Naive B cell (primary cell): ENCODE measurements around the gene AHRR. TPM values are rescaled to one million over a fixed set of nuclear protein-coding genes. Genes with fewer than 3 reads are reported as not detected.
A peak's percentile ranks its signal among the peaks of the same experiment; 100 is the strongest.

ENCODE experiments used
- ATAC-seq, 2 donors: fragments of 150-1000 bp; cut with Tn5 transposase; 2 replicates each; pipeline ENCODE4 v1.10.0; 2021; ENCODE audit warnings: low read depth in 2 of 2, mild to moderate bottlenecking in 2 of 2, moderate library complexity in 2 of 2
- DNase-seq: peaks from one replicate; pipeline ENCODE4 v3.0.0; 2022
- H3K27ac Mint-ChIP-seq, 6 donors: one replicate each; pipeline ENCODE4 v1.8.0; 2020 to 2022; ENCODE audit warnings: mild to moderate bottlenecking in 6 of 6, mixed read lengths in 6 of 6, moderate library complexity in 5 of 6, inconsistent platforms in 2 of 6
- H3K27me3 Mint-ChIP-seq, 3 donors: one replicate each; pipeline ENCODE4 v1.8.0; 2021 to 2022; ENCODE audit warnings: mixed read lengths in 3 of 3, mild to moderate bottlenecking in 1 of 3
- H3K36me3 Mint-ChIP-seq, 2 donors: one replicate each; pipeline ENCODE4 v1.8.0; 2020 to 2022; ENCODE audit warnings: mixed read lengths in 2 of 2, inconsistent platforms in 1 of 2, mild to moderate bottlenecking in 1 of 2
- H3K4me1 Mint-ChIP-seq, 3 donors: one replicate each; pipeline ENCODE4 v1.8.0; 2020 to 2022; ENCODE audit warnings: mixed read lengths in 3 of 3, inconsistent platforms in 1 of 3, mild to moderate bottlenecking in 1 of 3, moderate library complexity in 1 of 3
- H3K4me3 Mint-ChIP-seq, 8 donors: one replicate each; pipeline ENCODE4 v1.8.0; 2020 to 2022; ENCODE audit warnings: mild to moderate bottlenecking in 8 of 8, mixed read lengths in 8 of 8, moderate library complexity in 8 of 8, inconsistent platforms in 2 of 8
- H3K9me3 Mint-ChIP-seq, 7 donors: one replicate each; pipeline ENCODE4 v1.8.0; 2020 to 2022; ENCODE audit warnings: mixed read lengths in 7 of 7, mild to moderate bottlenecking in 5 of 7, inconsistent platforms in 2 of 7, moderate library complexity in 1 of 7
- polyA plus RNA-seq, 6 donors: library from polyadenylated mRNA; unstranded; fragments of 300-500 nt; fragmentation: Illumina TruSeq; gene quantifications; one replicate each; pipeline ENCODE4 v1.2.3, GENCODE V29; 2021; ENCODE audit warnings: low read depth in 6 of 6

The AHRR gene
- polyA plus RNA-seq, 6 donors from 2014 or later: 0.09 TPM; not detected in 5

DNA sequence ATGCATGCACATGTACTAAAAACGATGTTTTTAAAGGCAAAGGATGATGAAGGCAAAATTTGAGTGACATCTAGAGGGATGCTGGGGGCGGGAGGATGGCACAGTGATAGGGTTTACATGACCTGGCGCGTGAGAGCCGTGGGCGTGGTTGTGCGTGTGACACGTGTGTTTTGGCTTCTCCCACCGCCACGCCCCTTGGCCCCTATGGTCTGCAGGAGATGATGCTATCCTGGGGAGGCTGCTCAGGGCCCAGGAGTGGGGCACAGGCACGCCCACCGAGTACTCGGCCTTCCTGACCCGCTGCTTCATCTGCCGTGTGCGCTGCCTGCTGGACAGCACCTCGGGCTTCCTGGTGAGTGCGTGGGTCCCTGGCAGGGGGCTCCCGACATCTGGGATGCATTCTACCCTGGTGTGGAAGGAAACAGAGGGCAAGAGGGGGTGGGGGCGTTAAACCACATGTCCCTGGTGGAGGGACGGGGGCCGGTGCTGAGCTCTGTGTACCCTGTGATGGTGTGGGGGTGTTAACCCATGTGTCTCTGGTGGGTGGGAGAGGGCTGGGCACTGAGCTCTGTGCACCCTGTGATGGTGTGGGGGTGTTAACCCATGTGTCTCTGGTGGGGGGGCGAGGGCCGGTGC is 102.2 kb downstream of the AHRR start:
- H3K4me1 Mint-ChIP-seq: peaks cover 9 to 19% (median 13%) of the 10 kb centered on the region in 3 donors
- ATAC-seq (no peak), DNase-seq (no peak)
- peaks cover 13 to 25% (median 24%) of the 10 kb centered on the region in 3 donors for H3K27me3 Mint-ChIP-seq
- no peaks in the 10 kb centered on the region for H3K36me3 Mint-ChIP-seq
- H3K27ac Mint-ChIP-seq: peak overlapping the region in 1 of 6 donors; percentile 4
- no peak overlapping the region for H3K4me3 Mint-ChIP-seq
- peaks cover 0 to 3% (median 0%) of the 10 kb centered on the region in 7 donors for H3K9me3 Mint-ChIP-seq

DNA sequence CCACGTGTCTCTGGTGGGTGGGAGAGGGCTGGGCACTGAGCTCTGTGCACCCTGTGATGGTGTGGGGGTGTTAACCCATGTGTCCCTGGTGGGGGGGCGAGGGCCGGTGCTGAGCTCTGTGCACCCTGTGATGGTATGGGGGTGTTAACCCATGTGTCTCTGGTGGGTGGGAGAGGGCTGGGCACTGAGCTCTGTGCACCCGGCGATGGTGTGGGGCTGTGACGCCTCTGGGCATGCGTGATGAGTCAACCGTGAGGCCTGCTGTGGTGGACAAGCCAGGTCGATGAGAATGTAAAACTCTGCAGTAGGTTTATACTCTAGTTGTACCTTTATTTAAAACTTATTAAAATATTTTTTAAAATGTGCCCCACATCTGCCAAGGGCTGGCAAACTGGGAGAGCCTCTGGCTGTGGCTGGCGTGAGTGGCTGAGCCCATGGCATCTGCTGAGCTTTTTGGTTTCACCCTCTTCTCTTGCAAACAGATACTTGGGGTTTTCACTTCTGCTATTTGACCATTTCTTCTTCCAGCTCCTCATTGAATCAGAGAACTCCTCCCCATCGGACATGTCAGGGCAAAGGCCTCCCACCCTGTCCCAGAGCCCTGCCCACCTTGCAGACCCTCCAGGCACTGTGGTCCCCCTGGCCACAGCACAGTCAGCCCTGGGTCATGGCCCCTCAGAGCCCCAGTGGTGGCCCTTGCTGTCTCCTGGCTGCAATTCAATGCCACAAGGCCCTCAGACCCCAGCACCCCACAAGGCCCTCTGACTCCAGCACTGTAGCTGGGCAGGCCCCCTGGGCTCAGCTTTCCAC is 103.0 kb downstream of the AHRR start:
- H3K36me3 Mint-ChIP-seq: no peaks in the 10 kb centered on the region
- DNase-seq (no peak), ATAC-seq (peak; percentile 51 to 68)
- H3K9me3 Mint-ChIP-seq: peaks cover 0 to 3% (median 0%) of the 10 kb centered on the region in 7 donors
- peaks cover 9 to 19% (median 13%) of the 10 kb centered on the region in 3 donors for H3K4me1 Mint-ChIP-seq
- no peak overlapping the region for H3K27ac Mint-ChIP-seq
- H3K4me3 Mint-ChIP-seq: peak overlapping the region in 2 of 8 donors; percentile 4 to 42
- peaks cover 13 to 25% (median 19%) of the 10 kb centered on the region in 3 donors for H3K27me3 Mint-ChIP-seq

DNA sequence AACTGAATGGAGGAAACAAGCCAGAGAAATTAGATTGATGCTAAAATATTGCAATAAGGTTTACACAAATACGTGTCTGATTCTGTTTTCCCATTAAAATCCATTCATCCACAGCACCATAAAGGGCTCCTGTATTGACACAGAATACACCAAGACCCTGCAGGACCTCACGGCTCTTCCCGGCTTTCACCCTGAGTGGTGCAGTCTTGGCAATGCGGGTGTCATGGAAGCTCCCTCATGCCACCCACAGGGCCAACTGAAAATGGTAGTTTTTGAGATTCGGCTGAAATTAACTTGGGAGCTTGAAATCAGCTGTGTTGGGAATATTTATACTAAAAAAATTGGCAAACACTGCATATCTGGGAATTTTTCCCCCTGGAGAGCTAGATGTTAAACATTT is 104.2 kb downstream of the AHRR start:
- Mint-ChIP-seq H3K9me3 (peaks cover 0 to 3% (median 0%) of the 10 kb centered on the region in 7 donors), H3K36me3 (no peaks in the 10 kb centered on the region), H3K4me1 (peaks cover 9 to 19% (median 13%) of the 10 kb centered on the region in 3 donors), H3K4me3 (no peak overlapping the region), H3K27me3 (peaks cover 13 to 32% (median 16%) of the 10 kb centered on the region in 3 donors), H3K27ac (peak overlapping the region in 1 of 6 donors; percentile 79)
- DNase-seq (no peak), ATAC-seq (peak in 1 of 2 donors; percentile 43)

DNA sequence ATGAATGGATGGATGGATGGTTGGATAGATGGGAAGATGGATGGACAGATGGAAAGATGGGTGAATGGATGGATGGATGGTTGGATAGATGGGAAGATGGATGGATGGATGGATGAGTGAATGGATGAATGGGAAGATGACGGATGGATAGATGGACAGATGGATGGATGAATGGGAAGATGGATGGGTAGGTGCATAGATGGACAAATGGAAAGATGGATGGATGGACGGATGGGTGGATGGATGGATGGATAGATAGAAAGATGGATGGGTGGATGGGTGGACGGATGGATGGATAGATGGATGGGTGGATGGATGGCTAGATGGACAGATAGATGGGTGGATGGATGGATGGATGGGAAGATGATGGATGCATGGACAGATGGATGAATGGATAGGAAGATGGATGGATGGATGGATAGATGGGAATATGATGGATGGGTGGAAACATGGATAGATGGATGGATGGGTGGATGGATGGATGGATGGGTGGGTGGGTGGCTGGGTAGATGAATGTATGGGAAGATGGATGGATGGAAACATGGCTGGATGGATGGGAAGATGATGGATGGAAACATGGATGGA is 105.0 kb downstream of the AHRR start:
- Mint-ChIP-seq H3K27ac (peak overlapping the region in 1 of 6 donors; percentile 59), H3K9me3 (peaks cover 0 to 3% (median 0%) of the 10 kb centered on the region in 7 donors), H3K4me1 (peaks cover 9 to 19% (median 13%) of the 10 kb centered on the region in 3 donors), H3K4me3 (no peak overlapping the region), H3K27me3 (peaks cover 13 to 34% (median 16%) of the 10 kb centered on the region in 3 donors), H3K36me3 (no peaks in the 10 kb centered on the region)
- no peak for DNase-seq
- no peak for ATAC-seq

DNA sequence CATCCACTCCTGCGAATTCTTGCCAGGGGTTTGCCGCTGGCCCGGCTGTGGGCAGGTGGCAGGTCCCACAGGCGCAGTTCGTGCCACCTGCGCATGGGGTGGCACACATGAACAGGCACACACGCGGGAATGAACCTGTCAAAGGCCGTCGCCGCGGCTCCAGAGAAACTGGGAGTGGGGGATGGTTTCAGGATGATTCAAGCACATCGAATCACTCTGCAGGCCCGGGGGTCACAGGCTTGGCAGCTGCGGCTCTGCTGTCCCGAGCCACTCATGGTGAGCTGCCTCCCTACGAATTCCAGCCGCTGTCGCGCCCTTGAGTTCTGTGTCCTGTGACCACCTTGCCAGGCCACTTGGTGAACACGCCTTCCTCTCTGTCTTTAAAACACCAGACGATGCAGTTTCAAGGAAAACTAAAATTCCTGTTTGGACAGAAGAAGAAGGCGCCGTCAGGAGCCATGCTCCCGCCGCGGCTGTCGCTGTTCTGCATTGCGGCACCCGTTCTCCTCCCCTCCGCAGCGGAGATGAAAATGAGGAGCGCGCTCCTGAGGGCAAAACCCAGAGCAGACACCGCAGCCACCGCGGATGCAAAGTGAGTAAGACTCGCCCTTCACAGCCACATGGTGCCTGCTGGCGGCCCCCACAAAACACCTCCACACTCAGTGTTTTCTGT is 106.0 kb downstream of the AHRR start:
- Mint-ChIP-seq H3K4me1 (peaks cover 9 to 19% (median 13%) of the 10 kb centered on the region in 3 donors), H3K4me3 (no peak overlapping the region), H3K27me3 (peaks cover 20 to 44% (median 22%) of the 10 kb centered on the region in 3 donors), H3K36me3 (no peaks in the 10 kb centered on the region), H3K9me3 (peaks cover 0 to 3% (median 0%) of the 10 kb centered on the region in 7 donors), H3K27ac (no peak overlapping the region)
- ATAC-seq (no peak), DNase-seq (no peak)

DNA sequence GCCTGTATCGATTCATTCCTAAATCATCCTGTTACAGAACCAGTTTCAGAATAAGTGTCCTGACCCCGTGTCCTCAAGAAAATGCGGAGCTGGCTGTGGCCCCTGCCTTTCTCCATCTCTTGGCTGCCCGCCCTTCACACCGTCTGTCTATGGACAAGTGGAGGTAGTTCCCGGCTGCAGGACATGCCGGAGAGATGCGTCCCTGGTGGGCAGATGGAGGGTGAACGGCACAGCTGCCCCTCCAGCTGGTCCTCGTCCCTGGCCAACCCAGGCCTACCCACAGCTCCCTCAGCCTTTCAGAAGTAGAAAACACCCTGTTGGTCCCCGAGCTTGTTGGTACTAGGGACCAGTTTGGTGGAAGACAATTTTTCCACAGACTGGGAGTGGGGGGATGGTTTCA is 106.7 kb downstream of the AHRR start:
- peaks cover 21 to 43% (median 21%) of the 10 kb centered on the region in 3 donors for H3K27me3 Mint-ChIP-seq
- no peaks in the 10 kb centered on the region for H3K36me3 Mint-ChIP-seq
- peaks cover 9 to 17% (median 13%) of the 10 kb centered on the region in 3 donors for H3K4me1 Mint-ChIP-seq
- DNase-seq: no peak
- no peak for ATAC-seq
- H3K9me3 Mint-ChIP-seq: peaks cover 0 to 4% (median 0%) of the 10 kb centered on the region in 7 donors
- peak overlapping the region in 1 of 6 donors; percentile 41 for H3K27ac Mint-ChIP-seq
- H3K4me3 Mint-ChIP-seq: no peak overlapping the region

DNA sequence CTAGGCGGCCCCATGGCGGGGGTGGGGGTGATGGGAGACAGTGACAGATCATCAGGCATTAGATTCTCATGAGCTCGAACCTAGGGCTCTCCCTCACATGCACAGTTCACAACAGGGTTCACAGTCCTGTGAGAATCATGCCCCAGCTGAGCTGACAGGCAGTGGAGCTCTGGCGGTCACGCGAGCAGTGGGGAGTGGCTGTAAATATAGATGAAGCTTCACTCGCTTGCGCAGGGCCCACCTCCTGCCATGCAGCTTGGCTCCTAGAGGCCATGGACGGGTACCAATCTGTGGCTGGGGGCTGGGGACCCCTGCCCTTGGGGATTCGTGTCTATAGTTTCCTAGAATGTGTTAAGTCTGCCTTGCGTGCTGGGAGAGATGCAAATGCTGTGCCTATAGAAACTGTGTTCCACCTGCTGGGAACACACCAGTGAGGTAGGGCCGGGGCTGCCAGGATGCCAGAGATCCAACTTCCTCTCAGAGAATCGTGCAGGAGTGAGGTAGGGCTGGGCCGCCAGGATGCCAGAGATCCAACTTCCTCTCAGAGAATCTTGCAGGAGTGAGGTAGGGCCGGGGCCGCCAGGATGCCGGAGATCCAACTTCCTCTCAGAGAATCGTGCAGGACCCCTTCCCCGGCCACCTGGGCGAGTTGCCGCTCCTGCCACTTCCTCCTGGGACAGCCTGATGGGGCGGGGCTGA is 107.4 kb downstream of the AHRR start:
- Mint-ChIP-seq H3K27ac (no peak overlapping the region), H3K4me3 (no peak overlapping the region)
- no peak for ATAC-seq

DNA sequence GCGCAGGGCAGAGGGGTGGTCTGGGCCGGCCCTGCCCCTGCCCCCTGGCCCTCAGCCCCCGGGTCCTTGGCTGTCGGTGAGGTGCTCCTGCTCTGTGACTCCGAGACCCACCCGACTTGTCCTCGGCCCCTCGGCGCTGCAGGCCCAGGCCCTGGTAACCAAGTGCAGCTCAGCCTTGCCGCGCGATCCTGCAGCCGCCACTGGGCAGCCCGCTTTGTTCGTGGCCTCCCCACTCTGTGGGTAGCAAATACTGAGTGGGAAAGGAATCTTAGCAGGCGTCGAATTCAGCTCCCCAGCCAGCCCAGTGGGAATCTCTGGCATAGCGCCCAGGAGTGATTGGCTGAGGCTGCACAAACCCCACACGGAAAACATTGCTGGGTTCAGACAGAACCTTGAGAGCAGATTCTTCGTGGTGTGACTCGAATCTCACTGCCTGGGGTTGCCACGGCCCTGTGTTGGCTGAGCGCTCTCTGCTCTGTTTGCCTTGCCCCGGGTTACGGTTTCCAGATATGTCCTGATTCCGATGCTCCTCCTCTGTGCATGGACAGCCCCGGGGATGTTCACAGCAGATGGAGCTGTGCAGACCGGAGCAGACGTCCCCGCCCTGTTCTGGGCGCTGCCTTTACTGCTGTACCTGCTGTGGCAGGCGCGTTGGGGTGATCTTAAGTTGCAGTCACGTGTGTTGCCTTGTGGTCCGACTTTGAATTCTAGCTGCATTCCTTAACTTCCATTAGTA is 108.1 kb downstream of the AHRR start:
- Mint-ChIP-seq H3K36me3 (no peaks in the 10 kb centered on the region), H3K4me3 (peak overlapping the region in 1 of 8 donors; percentile 42), H3K9me3 (peaks cover 0 to 4% (median 0%) of the 10 kb centered on the region in 7 donors), H3K4me1 (peaks cover 4 to 12% (median 9%) of the 10 kb centered on the region in 3 donors), H3K27ac (peak overlapping the region in 1 of 6 donors; percentile 57), H3K27me3 (peaks cover 16 to 43% (median 32%) of the 10 kb centered on the region in 3 donors)
- no peak for ATAC-seq
- DNase-seq: no peak

More for the DNA sequence above, 107.4 kb downstream of the AHRR start:
- H3K9me3 Mint-ChIP-seq: peaks cover 0 to 4% (median 0%) of the 10 kb centered on the region in 7 donors
- peaks cover 9 to 13% (median 13%) of the 10 kb centered on the region in 3 donors for H3K4me1 Mint-ChIP-seq
- H3K27me3 Mint-ChIP-seq: peaks cover 18 to 43% (median 26%) of the 10 kb centered on the region in 3 donors
- no peaks in the 10 kb centered on the region for H3K36me3 Mint-ChIP-seq
- DNase-seq: no peak

DNA sequence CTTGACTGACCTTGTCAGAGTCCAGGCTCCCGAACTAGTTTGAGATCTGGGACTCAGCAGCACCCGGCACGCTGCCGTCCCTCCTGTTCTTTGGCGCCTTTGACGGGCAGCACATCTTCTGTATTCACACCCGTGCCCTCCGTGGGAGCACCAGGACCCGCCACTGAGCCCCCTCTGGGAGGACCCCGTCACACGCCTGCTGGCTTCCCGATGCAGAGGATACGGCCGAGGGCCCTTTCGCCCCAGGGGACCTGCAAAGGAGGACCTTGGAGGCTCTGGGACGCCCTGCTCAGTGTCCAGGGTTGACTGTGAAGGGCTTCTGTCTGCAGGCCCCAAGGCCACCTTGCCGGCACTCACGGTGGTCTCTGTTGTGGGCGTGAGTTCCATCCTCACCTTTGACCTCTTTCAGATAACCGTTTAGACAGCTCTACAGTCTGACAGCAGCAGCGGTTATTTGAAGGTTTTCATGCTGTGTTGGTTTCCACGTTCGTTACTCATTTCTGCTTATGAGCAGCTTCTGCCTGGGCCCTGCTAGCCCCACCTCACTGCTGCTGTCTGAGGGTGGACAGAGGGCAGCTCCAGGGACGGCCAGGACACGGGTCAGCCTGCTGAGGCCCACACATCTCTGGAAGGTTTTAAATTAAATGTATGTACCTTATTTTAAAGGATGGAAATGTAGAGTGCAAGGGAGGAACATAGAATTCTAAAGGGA is 108.9 kb downstream of the AHRR start:
- H3K4me3 Mint-ChIP-seq: no peak overlapping the region

DNA sequence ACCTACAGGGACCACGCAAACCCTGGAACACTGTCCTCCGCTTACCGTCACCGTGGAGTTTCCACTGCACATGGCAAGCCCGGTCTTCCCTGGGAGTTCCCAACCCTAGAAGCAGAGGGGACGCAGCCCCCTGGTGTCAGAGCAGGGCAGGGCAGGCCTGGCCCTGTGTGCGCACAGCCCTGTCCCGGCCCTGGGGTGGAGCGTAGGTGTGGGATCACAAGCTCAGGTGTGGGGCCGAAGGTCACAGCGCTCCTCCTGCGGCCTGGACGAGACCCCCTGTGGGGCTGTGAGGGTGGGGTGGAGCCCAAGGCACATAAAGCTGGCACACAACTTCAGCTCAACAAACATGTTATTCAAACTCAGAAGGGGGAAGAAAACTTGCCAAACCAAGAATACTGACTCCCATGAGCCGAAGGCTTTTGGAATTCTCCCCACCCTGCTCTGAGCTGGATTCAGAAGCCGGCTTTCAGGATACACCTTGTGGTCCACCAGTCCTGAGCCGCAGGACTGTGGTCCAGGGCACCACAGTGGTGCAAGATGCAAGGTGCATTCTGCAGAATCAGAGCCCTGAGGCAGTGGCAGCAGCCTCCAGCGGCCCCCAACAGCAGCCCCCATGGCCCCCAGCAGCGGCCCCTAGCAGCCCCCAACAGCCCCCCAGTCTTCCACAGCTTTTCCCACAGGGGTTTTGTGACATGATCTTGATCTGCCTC is 109.6 kb downstream of the AHRR start:
- H3K27ac Mint-ChIP-seq: no peak overlapping the region
- peaks cover 14 to 40% (median 39%) of the 10 kb centered on the region in 3 donors for H3K27me3 Mint-ChIP-seq
- H3K4me1 Mint-ChIP-seq: peaks cover 0 to 6% (median under 1%) of the 10 kb centered on the region in 3 donors
- DNase-seq: no peak
- H3K9me3 Mint-ChIP-seq: peaks cover 0 to 4% (median 0%) of the 10 kb centered on the region in 7 donors
- peak; percentile 75 for ATAC-seq
- H3K4me3 Mint-ChIP-seq: no peak overlapping the region
- no peaks in the 10 kb centered on the region for H3K36me3 Mint-ChIP-seq

More for the DNA sequence above, 108.9 kb downstream of the AHRR start:
- Mint-ChIP-seq H3K9me3 (peaks cover 0 to 4% (median 0%) of the 10 kb centered on the region in 7 donors), H3K27me3 (peaks cover 14 to 43% (median 39%) of the 10 kb centered on the region in 3 donors), H3K36me3 (no peaks in the 10 kb centered on the region), H3K27ac (no peak overlapping the region), H3K4me1 (peaks cover 0 to 9% (median 3%) of the 10 kb centered on the region in 3 donors)
- ATAC-seq (no peak), DNase-seq (no peak)

DNA sequence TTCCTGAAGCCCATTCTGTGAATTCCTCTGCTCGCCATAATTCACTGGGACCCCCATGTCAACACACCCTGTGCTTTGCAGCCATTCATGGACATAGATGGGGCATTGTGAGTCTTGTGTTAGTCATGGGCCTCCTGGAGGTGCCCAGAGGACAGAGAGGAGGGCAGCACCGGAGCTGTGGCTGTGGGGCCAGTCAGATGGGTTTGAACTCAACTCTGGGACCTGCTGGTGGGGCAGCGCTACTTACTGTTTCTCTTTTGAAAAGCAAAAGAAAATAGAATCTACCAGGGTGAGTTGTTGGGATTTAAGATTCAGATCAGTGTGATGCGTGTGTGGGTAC is 110.2 kb downstream of the AHRR start:
- ATAC-seq (no peak), DNase-seq (no peak)
- Mint-ChIP-seq H3K27ac (no peak overlapping the region), H3K9me3 (peaks cover 0 to 4% (median 0%) of the 10 kb centered on the region in 7 donors), H3K4me1 (peaks cover 0 to under 1% (median 0%) of the 10 kb centered on the region in 3 donors), H3K27me3 (peaks cover 12 to 37% (median 33%) of the 10 kb centered on the region in 3 donors), H3K36me3 (no peaks in the 10 kb centered on the region), H3K4me3 (no peak overlapping the region)
